ENCODE results near the gene PIEZO2.

PIEZO2 gene

DNA sequence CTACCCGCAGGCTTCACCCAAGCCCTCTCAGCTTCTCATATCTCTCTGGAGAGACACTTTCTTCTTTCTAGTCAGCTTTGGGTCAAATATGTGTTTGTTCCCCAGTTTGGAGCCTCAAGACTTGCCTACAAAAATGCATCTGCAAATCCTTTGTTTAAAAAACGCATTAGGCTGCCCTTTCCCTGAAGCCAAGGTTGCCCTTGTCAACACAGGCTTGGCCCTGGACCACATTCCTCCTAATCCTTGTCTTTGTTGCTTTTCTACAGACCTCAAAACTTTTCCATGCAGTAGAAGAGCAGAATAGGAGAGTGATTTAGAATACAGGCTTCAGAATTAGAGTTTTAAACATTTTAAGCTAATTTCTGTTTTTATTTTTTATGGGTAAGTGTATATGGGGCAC, 315.7 kb downstream of the PIEZO2 start:
- Histone ChIP-seq H3K9ac (ENCODE audit: low read length) (no peak overlapping the region), H3K4me1 (ENCODE audit: insufficient read depth, low read length) (no peaks in the 10 kb centered on the region), H3K27me3 (ENCODE audit: control insufficient read depth in 1 of 2, insufficient read depth in 2 of 2, low read length in 2 of 2) (no peaks in the 10 kb centered on the region), H3K27ac (ENCODE audit: low read depth, low read length) (no peak overlapping the region), H3K9me3 (ENCODE audit: low read length) (no peaks in the 10 kb centered on the region), H3K36me3 (ENCODE audit: insufficient read depth, low read length) (no peaks in the 10 kb centered on the region), H3K4me3 (ENCODE audit: low read depth in 1 of 2, low read length in 2 of 2) (no peak overlapping the region)

DNA sequence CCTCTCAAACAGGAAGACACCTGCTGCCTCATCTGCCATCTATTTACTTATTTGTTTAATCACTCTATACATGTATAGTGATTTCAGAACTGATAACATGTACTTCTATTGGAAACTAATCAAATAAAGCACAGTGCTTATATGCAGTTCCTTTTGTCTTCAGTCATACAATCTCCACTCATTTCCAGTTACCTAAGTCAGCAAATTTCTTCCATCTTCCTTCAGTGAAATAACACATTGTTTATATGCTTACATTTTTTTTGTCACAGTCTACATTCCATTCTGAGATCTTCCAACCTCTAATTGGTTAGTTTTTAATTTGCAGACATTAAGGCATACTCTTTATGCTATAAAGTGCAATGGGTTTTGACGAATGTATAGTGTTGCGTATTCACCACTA, 323.0 kb downstream of the PIEZO2 start:
- Histone ChIP-seq H3K9me3 (ENCODE audit: low read length) (no peaks in the 10 kb centered on the region), H3K27ac (ENCODE audit: low read depth, low read length) (no peak overlapping the region), H3K9ac (ENCODE audit: low read length) (no peak overlapping the region), H3K36me3 (ENCODE audit: insufficient read depth, low read length) (no peaks in the 10 kb centered on the region), H3K4me3 (ENCODE audit: low read depth in 1 of 2, low read length in 2 of 2) (no peak overlapping the region), H3K27me3 (ENCODE audit: control insufficient read depth in 1 of 2, insufficient read depth in 2 of 2, low read length in 2 of 2) (no peaks in the 10 kb centered on the region), H3K4me1 (ENCODE audit: insufficient read depth, low read length) (no peaks in the 10 kb centered on the region)

DNA sequence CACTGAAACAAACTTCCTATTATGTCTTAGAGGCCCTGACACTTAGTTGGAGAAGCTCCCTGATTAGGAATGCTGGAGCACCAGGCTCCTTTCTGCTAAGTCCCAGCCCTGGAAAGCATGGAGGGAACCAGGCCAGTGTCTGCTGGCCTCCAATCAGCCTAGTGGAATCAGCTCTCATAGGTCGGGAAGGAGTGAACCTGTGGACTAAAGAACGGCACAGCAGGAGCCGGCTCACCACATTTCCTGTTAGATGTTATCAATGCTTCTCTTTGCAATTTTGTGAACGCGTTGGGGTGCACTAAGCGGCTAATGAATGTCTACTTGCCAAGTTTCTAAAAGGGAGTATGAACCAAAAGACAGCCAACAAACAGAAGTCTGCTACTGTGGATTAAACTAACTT, 326.9 kb downstream of the PIEZO2 start:
- no peaks in the 10 kb centered on the region for H3K27me3 ChIP-seq (ENCODE audit: control insufficient read depth in 1 of 2, insufficient read depth in 2 of 2, low read length in 2 of 2)
- H3K4me1 ChIP-seq (ENCODE audit: insufficient read depth, low read length), result no peaks in the 10 kb centered on the region
- H3K27ac ChIP-seq (ENCODE audit: low read depth, low read length), result no peak overlapping the region
- no peaks in the 10 kb centered on the region for H3K9me3 ChIP-seq (ENCODE audit: low read length)
- no peak overlapping the region for H3K9ac ChIP-seq (ENCODE audit: low read length)
- H3K36me3 ChIP-seq (ENCODE audit: insufficient read depth, low read length), result no peaks in the 10 kb centered on the region
- H3K4me3 ChIP-seq (ENCODE audit: low read depth in 1 of 2, low read length in 2 of 2), result no peak overlapping the region

DNA sequence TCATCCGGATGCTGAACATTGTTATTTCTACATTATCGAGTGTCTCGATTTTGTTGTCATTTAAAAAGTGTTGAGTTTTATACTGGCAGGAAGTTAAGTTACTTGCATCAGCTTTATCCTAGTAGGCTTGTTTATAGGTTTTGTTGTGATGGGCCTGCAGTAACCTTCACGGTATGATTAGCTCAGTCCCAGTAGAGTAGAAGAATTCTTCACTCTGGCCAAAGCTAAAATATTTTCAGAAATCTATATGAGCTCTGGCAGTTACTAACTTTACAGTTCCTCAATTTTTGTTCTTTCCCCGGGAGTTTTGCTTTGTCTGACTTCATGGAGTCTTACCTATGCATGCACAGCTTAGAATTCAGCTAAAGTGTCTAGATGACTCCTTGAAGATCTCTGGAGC, 328.7 kb downstream of the PIEZO2 start:
- Histone ChIP-seq H3K9me3 (ENCODE audit: low read length) (no peaks in the 10 kb centered on the region), H3K4me3 (ENCODE audit: low read depth in 1 of 2, low read length in 2 of 2) (no peak overlapping the region), H3K27ac (ENCODE audit: low read depth, low read length) (no peak overlapping the region), H3K27me3 (ENCODE audit: control insufficient read depth in 1 of 2, insufficient read depth in 2 of 2, low read length in 2 of 2) (no peaks in the 10 kb centered on the region), H3K9ac (ENCODE audit: low read length) (no peak overlapping the region), H3K4me1 (ENCODE audit: insufficient read depth, low read length) (no peaks in the 10 kb centered on the region), H3K36me3 (ENCODE audit: insufficient read depth, low read length) (no peaks in the 10 kb centered on the region)

DNA sequence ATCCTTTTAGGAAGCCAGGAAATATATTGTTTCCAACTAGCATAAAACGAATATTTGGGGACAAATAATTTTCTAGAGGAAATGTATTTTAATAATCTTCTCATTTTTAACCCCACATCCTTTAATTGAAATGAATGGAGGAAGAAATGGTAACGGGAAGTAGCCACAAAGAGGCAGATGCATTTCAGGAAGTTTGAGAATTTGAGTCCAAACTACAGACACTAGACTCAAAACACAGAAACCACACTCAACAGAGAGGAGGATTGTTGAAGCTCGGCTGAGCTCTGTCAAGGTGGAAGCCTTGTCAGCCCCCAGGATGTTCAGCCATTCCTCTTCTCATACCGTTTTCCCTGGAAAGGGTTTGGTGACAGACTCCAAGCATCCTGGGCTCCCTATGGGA, 335.0 kb downstream of the PIEZO2 start:
- Histone ChIP-seq H3K9me3 (ENCODE audit: low read length) (no peaks in the 10 kb centered on the region), H3K36me3 (ENCODE audit: insufficient read depth, low read length) (no peaks in the 10 kb centered on the region), H3K9ac (ENCODE audit: low read length) (no peak overlapping the region), H3K27ac (ENCODE audit: low read depth, low read length) (no peak overlapping the region), H3K4me3 (ENCODE audit: low read depth in 1 of 2, low read length in 2 of 2) (no peak overlapping the region), H3K4me1 (ENCODE audit: insufficient read depth, low read length) (no peaks in the 10 kb centered on the region), H3K27me3 (ENCODE audit: control insufficient read depth in 1 of 2, insufficient read depth in 2 of 2, low read length in 2 of 2) (no peaks in the 10 kb centered on the region)

DNA sequence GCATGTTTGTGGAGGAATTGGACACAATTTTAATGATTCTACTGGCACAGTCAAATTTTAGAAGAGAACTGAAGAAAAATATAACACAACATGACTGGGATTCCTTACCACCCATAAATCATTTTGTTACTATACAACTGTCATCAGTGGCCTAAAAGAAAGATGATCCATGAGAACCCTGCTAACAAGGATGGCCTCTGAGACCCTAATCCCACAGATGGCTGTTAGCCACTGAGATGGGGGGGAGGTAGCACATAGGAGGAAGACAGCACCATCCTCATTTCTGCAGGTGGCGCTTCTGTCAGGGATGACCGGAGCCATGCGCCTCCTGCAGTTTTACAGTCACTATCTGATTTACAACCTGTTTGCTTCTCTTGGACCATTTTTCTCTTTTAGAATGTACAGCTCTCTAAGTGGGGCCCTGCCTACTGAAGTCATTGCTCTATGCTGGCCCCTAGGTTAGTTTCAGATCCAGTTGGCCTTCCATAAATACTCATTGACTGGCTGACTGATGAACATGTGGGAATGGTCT, 343.7 kb downstream of the PIEZO2 start:
- H3K4me1 ChIP-seq (ENCODE audit: insufficient read depth, low read length), result no peaks in the 10 kb centered on the region
- H3K36me3 ChIP-seq (ENCODE audit: insufficient read depth, low read length), result no peaks in the 10 kb centered on the region
- no peak overlapping the region for H3K27ac ChIP-seq (ENCODE audit: low read depth, low read length)
- H3K9ac ChIP-seq (ENCODE audit: low read length), result no peak overlapping the region
- no peaks in the 10 kb centered on the region for H3K27me3 ChIP-seq (ENCODE audit: control insufficient read depth in 1 of 2, insufficient read depth in 2 of 2, low read length in 2 of 2)
- H3K4me3 ChIP-seq (ENCODE audit: low read depth in 1 of 2, low read length in 2 of 2), result no peak overlapping the region
- H3K9me3 ChIP-seq (ENCODE audit: low read length), result no peaks in the 10 kb centered on the region

DNA sequence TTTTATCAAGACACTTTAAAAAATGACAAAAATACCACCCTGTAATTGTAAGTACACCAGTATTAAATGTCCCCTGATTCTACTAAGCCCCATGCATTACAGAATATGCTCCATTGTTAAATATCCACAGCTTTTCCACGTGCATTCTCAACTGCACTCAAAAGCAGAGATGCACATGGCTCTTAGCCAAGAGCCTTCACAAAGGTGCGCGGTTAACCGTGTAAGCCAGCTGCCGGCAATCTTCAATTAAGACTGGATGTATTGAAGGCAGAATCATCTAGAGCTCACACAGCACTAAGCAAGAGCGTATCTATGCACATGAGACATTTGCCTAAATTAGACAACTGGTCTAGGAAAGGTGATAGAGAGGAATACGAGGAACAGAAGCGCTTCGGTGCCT, 345.2 kb downstream of the PIEZO2 start:
- Histone ChIP-seq H3K4me1 (ENCODE audit: insufficient read depth, low read length) (no peaks in the 10 kb centered on the region), H3K27ac (ENCODE audit: low read depth, low read length) (no peak overlapping the region), H3K36me3 (ENCODE audit: insufficient read depth, low read length) (no peaks in the 10 kb centered on the region), H3K27me3 (ENCODE audit: control insufficient read depth in 1 of 2, insufficient read depth in 2 of 2, low read length in 2 of 2) (no peaks in the 10 kb centered on the region), H3K9me3 (ENCODE audit: low read length) (no peaks in the 10 kb centered on the region), H3K4me3 (ENCODE audit: low read depth in 1 of 2, low read length in 2 of 2) (no peak overlapping the region), H3K9ac (ENCODE audit: low read length) (no peak overlapping the region)

DNA sequence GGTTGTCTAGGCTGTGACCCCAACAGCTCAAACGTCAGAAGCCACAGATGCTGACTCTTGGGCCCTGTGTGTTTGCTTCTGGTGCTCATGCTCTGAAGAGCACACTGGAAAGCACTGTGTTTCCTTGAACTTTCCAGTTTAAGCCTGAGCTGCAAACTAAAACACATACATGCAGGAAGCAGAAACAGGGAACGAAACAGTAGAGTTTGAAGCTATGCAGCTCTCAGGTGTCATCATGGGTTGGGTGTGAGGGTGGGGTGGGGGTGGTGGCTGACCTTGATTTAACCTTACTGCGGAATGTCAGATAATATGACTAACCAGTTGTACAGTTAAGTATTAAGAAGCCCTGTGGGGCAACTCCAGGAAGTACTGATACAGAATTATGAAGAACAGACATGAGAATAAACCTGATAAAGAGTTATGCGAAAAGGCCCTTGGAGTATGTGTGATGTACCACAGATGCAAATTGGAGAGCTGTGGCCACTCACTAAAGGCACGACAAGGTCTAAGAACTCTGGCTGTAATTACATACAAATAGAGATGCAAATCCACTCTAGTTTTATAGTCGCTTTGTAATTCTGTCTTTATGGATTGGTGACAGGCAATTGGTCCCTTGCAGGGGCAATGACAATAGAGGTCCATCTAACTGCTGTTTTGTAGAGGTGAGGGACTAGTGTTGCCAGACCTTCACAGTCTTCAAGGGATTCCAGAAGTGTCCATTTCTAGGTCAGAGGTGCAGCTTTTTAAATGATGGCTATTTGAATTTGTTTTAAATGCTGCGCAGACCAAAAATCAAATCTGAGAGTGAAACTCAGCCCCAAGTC, 350.4 kb downstream of the PIEZO2 start:
- Histone ChIP-seq H3K36me3 (ENCODE audit: insufficient read depth, low read length) (no peaks in the 10 kb centered on the region), H3K9ac (ENCODE audit: low read length) (no peak overlapping the region), H3K9me3 (ENCODE audit: low read length) (no peaks in the 10 kb centered on the region), H3K4me3 (ENCODE audit: low read depth in 1 of 2, low read length in 2 of 2) (no peak overlapping the region), H3K4me1 (ENCODE audit: insufficient read depth, low read length) (no peaks in the 10 kb centered on the region), H3K27ac (ENCODE audit: low read depth, low read length) (no peak overlapping the region), H3K27me3 (ENCODE audit: control insufficient read depth in 1 of 2, insufficient read depth in 2 of 2, low read length in 2 of 2) (no peaks in the 10 kb centered on the region)

DNA sequence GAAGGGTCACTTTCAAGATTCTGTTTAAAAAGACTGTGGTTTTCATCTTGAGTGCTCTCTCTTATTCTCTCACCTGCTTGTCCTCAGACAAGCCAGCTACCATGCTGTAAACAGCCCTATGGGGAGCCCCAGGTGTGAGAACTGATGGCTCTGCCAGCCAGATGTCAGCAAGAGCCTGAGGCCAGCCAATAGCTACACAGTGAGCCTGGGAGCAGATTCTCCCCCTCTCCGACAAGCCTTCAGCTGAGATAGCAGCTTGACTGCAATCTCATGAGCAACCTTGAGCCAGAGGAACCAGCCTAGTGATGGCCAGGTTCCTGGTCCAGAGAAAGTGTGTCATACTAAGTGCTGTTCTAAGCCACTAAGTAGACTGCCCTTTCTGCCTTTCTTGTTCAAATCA, 351.5 kb downstream of the PIEZO2 start:
- Histone ChIP-seq H3K4me3 (ENCODE audit: low read depth in 1 of 2, low read length in 2 of 2) (no peak overlapping the region), H3K27ac (ENCODE audit: low read depth, low read length) (no peak overlapping the region)

DNA sequence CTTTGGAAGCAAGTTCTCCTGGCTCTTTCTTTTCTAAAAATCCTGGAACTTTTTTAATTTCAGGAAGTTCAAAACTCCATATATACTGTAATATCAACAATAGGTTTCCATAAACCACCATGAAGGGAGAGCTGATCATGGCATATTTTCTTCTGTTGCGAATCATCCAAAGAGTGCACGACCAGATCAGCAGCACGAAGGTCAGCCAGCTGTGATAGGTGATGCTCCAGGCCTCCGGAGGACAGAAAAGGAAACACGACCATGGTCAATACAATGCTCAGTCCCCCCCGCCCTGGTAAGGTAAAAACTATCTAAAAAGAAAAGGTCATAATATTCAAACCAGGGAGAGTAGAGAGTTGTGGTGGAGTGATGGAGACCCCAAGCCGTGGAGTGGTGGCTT, 354.6 kb downstream of the PIEZO2 start:
- Histone ChIP-seq H3K9me3 (ENCODE audit: low read length) (no peaks in the 10 kb centered on the region), H3K27me3 (ENCODE audit: control insufficient read depth in 1 of 2, insufficient read depth in 2 of 2, low read length in 2 of 2) (no peaks in the 10 kb centered on the region), H3K4me3 (ENCODE audit: low read depth in 1 of 2, low read length in 2 of 2) (no peak overlapping the region), H3K36me3 (ENCODE audit: insufficient read depth, low read length) (no peaks in the 10 kb centered on the region), H3K27ac (ENCODE audit: low read depth, low read length) (no peak overlapping the region), H3K9ac (ENCODE audit: low read length) (no peak overlapping the region), H3K4me1 (ENCODE audit: insufficient read depth, low read length) (no peaks in the 10 kb centered on the region)

More for the DNA sequence above, 351.5 kb downstream of the PIEZO2 start:
- Histone ChIP-seq H3K27me3 (ENCODE audit: control insufficient read depth in 1 of 2, insufficient read depth in 2 of 2, low read length in 2 of 2) (no peaks in the 10 kb centered on the region), H3K4me1 (ENCODE audit: insufficient read depth, low read length) (no peaks in the 10 kb centered on the region), H3K9ac (ENCODE audit: low read length) (no peak overlapping the region), H3K36me3 (ENCODE audit: insufficient read depth, low read length) (no peaks in the 10 kb centered on the region), H3K9me3 (ENCODE audit: low read length) (no peaks in the 10 kb centered on the region)

DNA sequence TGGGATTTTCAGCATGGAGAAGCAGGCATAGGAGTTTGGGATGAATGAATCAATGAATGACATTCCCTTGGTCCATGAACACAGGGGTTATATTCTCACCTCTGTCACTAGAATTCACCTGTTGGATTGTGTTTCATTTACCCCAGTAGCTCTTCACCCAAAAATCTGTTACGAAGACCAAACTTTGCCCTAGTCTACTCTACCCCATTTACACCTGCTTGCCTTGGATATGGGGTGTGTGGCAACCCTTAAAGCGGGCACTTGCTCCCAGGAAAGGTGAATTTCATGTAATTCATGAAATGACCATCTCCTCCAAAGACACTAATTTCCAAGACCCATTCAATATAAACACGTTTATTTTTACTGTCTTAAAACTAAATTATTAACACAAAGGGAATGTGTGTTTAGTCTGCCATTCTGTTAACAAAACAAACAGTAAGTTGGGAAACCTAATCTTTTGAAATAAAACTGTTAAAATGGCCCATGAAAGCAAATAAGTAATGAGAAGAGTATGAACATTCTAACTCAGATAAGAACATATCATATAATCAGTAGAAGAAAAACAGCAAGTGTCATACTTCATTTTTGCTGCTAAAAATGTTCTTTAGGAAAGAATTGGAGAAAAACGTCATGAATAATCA, 355.5 kb downstream of the PIEZO2 start:
- Histone ChIP-seq H3K9me3 (ENCODE audit: low read length) (no peaks in the 10 kb centered on the region), H3K36me3 (ENCODE audit: insufficient read depth, low read length) (no peaks in the 10 kb centered on the region), H3K4me3 (ENCODE audit: low read depth in 1 of 2, low read length in 2 of 2) (no peak overlapping the region), H3K27me3 (ENCODE audit: control insufficient read depth in 1 of 2, insufficient read depth in 2 of 2, low read length in 2 of 2) (no peaks in the 10 kb centered on the region), H3K9ac (ENCODE audit: low read length) (no peak overlapping the region), H3K4me1 (ENCODE audit: insufficient read depth, low read length) (no peaks in the 10 kb centered on the region), H3K27ac (ENCODE audit: low read depth, low read length) (no peak overlapping the region)

DNA sequence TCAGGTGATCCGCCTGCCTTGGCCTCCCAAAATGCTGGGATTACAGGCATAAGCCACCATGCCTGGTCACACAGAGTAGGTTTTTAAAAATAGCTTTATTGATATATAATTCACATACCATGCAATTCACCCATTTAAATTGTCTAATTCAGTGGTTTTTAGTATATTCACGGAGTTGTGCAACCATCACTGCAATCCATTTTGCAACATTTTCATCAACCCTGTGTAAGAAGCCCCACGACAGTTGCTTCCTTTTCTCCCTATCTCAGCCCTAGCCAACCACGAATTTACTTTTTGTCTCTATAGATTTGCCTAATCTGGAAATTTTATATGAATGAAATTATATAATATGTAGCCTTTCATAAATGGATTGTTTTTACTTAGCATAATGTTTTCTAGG, 357.2 kb downstream of the PIEZO2 start:
- H3K9ac ChIP-seq (ENCODE audit: low read length), result no peak overlapping the region
- no peaks in the 10 kb centered on the region for H3K4me1 ChIP-seq (ENCODE audit: insufficient read depth, low read length)
- H3K36me3 ChIP-seq (ENCODE audit: insufficient read depth, low read length), result no peaks in the 10 kb centered on the region
- H3K9me3 ChIP-seq (ENCODE audit: low read length), result no peaks in the 10 kb centered on the region
- H3K4me3 ChIP-seq (ENCODE audit: low read depth in 1 of 2, low read length in 2 of 2), result no peak overlapping the region
- no peaks in the 10 kb centered on the region for H3K27me3 ChIP-seq (ENCODE audit: control insufficient read depth in 1 of 2, insufficient read depth in 2 of 2, low read length in 2 of 2)
- no peak overlapping the region for H3K27ac ChIP-seq (ENCODE audit: low read depth, low read length)

All from muscle layer of colon (tissue), 2 donors.